Lower leg skin (tissue), 4 donors: Measurements from ENCODE around the gene PRM3. TPM values are rescaled to one million over a fixed set of nuclear protein-coding genes. Genes with fewer than 3 reads are reported as not detected.
A peak's percentile ranks its signal among the peaks of the same experiment; 100 is the strongest.

Source experiments
- DNase-seq, 2 donors: peaks; one replicate each; pipeline ENCODE4 v3.0.0-alpha.2; 2019; ENCODE audit warnings: low spot score in 2 of 2
- H3K4me3 ChIP-seq: fragments of 200-600 bp; sonication (generic); 2 replicates; pipeline ENCODE4 v1.5.1; 2017; ENCODE audit warnings: mild to moderate bottlenecking, low read depth; ENCODE audit not compliant: poor library complexity, severe bottlenecking
- POLR2A ChIP-seq, 2 donors: fragments of 450-650 bp; IDR thresholded peaks; one replicate each; pipeline ENCODE4 v1.6.1; 2016 to 2017; ENCODE audit warnings: antibody characterized with exemption in 2 of 2, mild to moderate bottlenecking in 1 of 2, moderate library complexity in 1 of 2
- WGBS, 2 donors: methylation state at CpG; one replicate each; pipeline ENCODE4 v1.1.5; 2018; 5-methylcytosine and 5-hydroxymethylcytosine counted together
- intact Hi-C: fragments of 100-400 bp; cut with DNase I; formaldehyde crosslinking; loops from one replicate; pipeline ENCODE4 v1.15.0; 2023; ENCODE audit warnings: low total_unique reads
- total RNA-seq, 4 donors: library from RNA; depleted of rRNA; stranded (reverse); fragments of >200 nt; gene quantifications; one replicate each; pipeline ENCODE4 v1.1.0, GENCODE V29; 2016
- TF ChIP-seq, protein P1 (sequence below), 3 donors: fragments of 450-650 bp; IDR thresholded peaks; one replicate each; pipeline ENCODE4 v1.5.1; 2016; ENCODE audit warnings: antibody characterized with exemption in 3 of 3, mild to moderate bottlenecking in 3 of 3, moderate library complexity in 2 of 3

PRM3 gene
- total RNA-seq, 4 donors from 2014 or later: not detected

GRCh38 chr16:11280616-11281522 is 7.4 kb upstream of the PRM3 start, which contains the start of gene PRM1:
PRM1 (minus strand) TSS chr16:11281330; CDS start chr16:11281238, 92 bp downstream.
- 90 to 91% methylated on average over 24 to 25 of the region's 25 CpGs for WGBS, 2 donors
- TF ChIP-seq, protein P1, sequence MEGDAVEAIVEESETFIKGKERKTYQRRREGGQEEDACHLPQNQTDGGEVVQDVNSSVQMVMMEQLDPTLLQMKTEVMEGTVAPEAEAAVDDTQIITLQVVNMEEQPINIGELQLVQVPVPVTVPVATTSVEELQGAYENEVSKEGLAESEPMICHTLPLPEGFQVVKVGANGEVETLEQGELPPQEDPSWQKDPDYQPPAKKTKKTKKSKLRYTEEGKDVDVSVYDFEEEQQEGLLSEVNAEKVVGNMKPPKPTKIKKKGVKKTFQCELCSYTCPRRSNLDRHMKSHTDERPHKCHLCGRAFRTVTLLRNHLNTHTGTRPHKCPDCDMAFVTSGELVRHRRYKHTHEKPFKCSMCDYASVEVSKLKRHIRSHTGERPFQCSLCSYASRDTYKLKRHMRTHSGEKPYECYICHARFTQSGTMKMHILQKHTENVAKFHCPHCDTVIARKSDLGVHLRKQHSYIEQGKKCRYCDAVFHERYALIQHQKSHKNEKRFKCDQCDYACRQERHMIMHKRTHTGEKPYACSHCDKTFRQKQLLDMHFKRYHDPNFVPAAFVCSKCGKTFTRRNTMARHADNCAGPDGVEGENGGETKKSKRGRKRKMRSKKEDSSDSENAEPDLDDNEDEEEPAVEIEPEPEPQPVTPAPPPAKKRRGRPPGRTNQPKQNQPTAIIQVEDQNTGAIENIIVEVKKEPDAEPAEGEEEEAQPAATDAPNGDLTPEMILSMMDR (IDR thresholded peaks at IDR 0.05): no peak
- no peak for TF ChIP-seq POLR2A (IDR thresholded peaks at IDR 0.05)
- no peak for DNase-seq

GRCh38 chr16:11278681-11279628 is 5.5 kb upstream of the PRM3 start:
- 89 to 91% methylated on average over 7 of the region's 7 CpGs for WGBS, 2 donors
- intact Hi-C loops: no loop called here
- TF ChIP-seq POLR2A (IDR thresholded peaks at IDR 0.05): no peak
- TF ChIP-seq, protein P1 (IDR thresholded peaks at IDR 0.05): no peak
- DNase-seq: no peak
- H3K4me3 ChIP-seq: no peak overlapping the region

More at GRCh38 chr16:11280616-11281522, 7.4 kb upstream of the PRM3 start, which contains the start of gene PRM1:
- intact Hi-C loops: no loop called here
- no peak within 1 kb of the TSS for H3K4me3 ChIP-seq

GRCh38 chr16:11277607-11278337 is 4.3 kb upstream of the PRM3 start:
- DNase-seq: no peak
- H3K4me3 ChIP-seq: no peak overlapping the region
- intact Hi-C loops: no loop called here
- TF ChIP-seq POLR2A (IDR thresholded peaks at IDR 0.05): no peak
- TF ChIP-seq, protein P1 (IDR thresholded peaks at IDR 0.05): no peak
- WGBS, 2 donors: 84 to 89% methylated on average over 12 of the region's 12 CpGs

DNA sequence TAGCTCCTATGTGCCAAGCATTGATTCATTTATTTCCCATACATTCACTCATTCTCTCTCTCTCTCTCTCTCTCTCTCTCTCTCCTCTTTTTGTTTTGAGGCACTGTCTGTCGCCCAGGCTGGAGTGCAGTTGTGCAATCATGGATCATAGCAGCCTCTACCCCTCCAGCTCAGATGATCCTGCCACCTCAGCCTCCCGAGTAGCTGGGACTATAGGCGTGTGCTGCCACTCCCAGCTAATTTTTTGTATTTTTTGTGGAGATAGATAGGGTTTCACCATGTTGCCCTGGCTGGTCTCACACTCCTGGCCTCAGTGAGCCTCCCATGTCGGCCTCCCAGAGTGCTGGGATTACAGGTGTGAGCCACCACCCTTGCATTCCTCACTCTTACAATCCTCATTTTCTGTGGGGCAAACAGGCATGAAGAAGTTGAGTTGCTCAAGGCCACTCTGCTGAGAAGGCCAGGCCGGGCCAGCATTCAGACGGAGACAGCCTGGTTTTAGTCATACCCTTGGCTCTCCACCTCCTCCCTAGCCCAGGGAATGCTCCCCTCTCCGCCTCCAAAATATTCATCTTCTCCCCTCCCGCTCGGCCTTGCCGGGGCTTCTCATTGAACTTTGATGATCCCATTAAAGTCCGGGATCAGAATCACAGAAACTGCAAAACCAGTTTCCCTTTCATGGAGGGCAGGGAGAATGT is 3.6 kb upstream of the PRM3 start:
- 82 to 85% methylated on average over 11 of the region's 11 CpGs for WGBS, 2 donors
- no peak for DNase-seq
- no peak overlapping the region for H3K4me3 ChIP-seq
- intact Hi-C loops: no loop called here
- TF ChIP-seq, protein P1 (IDR thresholded peaks at IDR 0.05): peak in 1 of 3 donors; percentile 16
- no peak for TF ChIP-seq POLR2A (IDR thresholded peaks at IDR 0.05)
